GM12878 (cell line): ENCODE data around the gene PRPSAP2.
"Not testable (repeated sequence)": the region's sequence is repeated elsewhere in the genome, so short reads cannot be mapped to it uniquely, and the experiment has no call there.

Experiments
- BCL3 ChIP-seq: IDR thresholded peaks from 2 replicates; pipeline ENCODE4 v1.6.1; 2011; ENCODE audit warnings: borderline replicate concordance, low read depth, mild to moderate bottlenecking, moderate library complexity, low read length; ENCODE audit not compliant: insufficient read depth, poor library complexity, severe bottlenecking
- HDGF ChIP-seq: fragments of 450-650 bp; IDR thresholded peaks from 2 replicates; pipeline ENCODE4 v1.6.1; 2016; ENCODE audit warnings: antibody characterized with exemption
- POLR2AphosphoS5 ChIP-seq: IDR thresholded peaks from 2 replicates; pipeline ENCODE4 v1.6.1; 2011; ENCODE audit warnings: mild to moderate bottlenecking, low read length, inconsistent platforms
- ZSCAN29 ChIP-seq: fragments of 450-650 bp; IDR thresholded peaks from 2 replicates; pipeline ENCODE4 v1.6.1; 2017; ENCODE audit warnings: mild to moderate bottlenecking, moderate library complexity

GRCh38 chr17:18864996-18865395, 7.1 kb downstream of the PRPSAP2 start:
- TF ChIP-seq POLR2AphosphoS5, BCL3, HDGF, ZSCAN29: not testable (repeated sequence)
